Activated CD4-positive, alpha-beta T cell treated with anti-CD3 and anti-CD28 coated beads, Interleukin-10, Interleukin-2, amounts not matched to agents 100 ng/mL and 50 ng/mL, durations not matched to agents 16 hours and 8 hours (primary cell): Measurements from ENCODE around the gene PPP2R3B.

ENCODE experiments used
- DNase-seq: peaks from one replicate; pipeline ENCODE4 v3.0.0-alpha.2; 2020

PPP2R3B gene

DNA sequence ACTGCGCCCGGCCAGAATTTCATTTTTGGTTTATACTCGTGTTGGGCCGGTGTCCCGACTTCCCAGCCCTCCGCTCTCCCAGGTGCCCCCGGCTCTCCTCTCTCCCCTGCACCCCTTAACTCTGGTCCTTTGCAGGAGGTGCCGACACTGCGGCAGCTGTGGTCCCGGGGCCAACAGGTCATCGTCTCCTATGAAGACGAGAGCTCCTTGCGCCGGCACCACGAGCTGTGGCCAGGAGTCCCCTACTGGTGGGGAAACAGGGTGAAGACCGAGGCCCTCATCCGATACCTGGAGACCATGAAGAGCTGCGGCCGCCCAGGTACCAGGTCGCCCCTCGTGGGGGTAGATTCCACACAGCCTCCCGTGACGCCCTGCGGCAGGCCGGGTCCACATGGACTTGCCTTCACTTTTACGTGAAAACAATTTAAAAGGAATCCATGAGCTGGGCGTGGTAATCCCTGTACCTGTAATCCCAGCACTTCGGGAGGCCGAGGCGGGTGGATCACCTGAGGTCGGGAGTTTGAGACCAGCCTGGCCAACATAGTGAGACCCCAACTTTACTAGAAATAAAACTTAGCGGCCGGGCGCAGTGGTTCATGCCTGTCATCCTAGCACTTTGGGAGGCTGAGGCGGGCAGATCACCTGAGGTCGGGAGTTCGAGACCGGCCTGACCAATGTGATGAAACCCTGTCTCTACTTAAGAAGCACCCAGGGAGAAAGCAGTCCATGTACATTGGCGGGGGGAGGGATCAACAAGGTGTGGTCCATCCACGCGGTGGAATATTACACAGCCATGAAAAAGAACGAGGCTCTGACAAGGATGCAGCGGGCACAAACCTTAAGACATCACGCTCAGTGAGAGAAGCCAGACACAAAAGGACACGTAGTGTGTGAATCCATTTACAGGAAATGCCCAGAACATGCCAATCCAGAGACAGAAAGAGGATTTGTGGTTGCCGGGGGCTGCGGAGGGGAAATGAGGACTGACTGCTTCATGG lies 93.5 kb downstream of the PPP2R3B start:
- DNase-seq, result no peak

DNA sequence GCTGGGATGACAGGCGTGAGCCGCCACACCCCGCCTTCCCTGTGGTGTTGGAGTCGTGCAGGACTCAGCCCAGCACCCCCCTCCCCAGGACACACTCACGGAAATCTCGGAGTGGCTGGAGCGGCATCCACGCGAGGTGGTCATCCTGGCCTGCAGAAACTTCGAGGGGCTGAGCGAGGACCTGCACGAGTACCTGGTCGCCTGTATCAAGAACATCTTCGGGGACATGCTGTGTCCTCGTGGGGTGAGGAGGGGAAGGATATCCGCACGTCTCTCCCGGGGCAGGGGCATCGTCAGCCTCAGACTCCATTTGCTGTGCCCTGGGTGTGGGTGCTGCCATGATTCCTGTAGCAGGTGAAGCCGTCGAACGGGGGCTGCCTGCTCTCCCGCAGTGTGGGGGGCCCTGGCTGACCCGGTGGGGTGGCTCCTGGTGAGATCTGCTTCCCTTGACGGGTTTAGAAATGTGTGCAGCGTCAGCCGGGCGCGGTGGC lies 95.3 kb downstream of the PPP2R3B start:
- no peak for DNase-seq

- no peak for DNase-seq
These were observed 96.1 kb downstream of the PPP2R3B start for GRCh38 chrX:290476-291166.

DNA sequence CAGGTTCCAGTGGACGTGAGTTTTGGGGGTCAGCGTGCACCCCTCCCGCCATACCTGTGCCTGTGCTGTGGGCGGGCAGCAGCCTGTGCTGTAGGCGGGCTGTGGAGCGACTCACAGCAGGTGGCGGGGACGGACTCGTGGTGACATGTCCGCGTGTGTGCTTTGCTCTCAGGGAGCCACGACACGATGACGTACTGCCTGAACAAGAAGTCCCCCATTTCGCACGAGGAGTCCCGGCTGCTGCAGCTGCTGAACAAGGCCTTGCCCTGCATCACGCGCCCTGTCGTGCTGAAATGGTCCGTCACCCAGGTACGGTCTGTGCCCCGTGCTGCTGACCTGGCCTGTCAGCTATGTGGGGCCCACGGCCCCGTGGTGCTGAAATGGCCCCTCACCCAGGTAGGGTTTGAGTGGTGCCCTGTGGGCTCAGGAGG lies 98.1 kb downstream of the PPP2R3B start:
- DNase-seq, result no peak

DNA sequence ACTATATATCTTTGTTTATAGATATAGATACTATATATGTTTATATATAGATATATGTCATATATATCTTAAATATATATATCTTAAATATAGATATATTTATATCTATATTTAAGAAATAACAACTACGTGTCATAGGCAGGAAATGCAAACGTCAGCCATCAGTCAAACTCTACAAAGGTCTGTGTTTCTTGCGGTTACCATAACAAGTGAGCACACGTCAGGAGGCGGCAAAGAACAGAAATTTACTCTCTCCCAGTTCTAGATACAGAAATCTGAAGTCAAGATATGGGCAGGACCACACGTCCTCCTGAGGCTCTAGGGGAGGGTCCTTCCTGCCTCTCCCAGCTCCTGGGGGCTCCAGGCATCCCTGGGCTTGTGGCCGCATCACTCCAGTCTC lies 99.0 kb downstream of the PPP2R3B start:
- DNase-seq, result no peak

DNA sequence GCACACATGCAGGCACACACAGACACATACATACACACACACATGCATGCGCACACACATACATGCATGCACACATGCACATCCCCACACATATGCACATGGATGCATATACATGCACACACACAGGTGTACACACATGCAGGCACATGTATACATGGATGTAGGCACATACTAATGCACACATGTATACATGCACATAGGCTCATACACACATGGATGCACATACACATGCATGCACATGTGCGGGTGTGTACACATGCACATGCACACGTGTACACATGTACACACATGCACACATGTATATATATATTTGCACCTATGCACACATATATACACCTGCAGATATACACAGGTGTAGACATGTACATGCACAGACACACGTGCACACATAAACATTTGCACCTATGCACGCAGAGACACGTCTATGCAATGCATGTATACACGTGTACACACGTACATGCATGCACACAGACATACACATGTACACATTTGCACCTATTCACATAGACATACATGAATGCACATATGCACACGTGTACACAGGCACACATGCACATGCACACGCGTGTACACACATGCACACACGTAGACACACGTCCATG lies 101.5 kb downstream of the PPP2R3B start:
- DNase-seq, result no peak
